Stimulated activated CD8-positive, alpha-beta memory T cell treated with anti-CD3 and anti-CD28 coated beads, Interleukin-12 subunit alpha, Interleukin-12 subunit beta, amount 100 ng/mL, for 24 hours (primary cell): ENCODE results near the gene RBM10.

Experiments used
- DNase-seq: peaks from one replicate; pipeline ENCODE4 v3.0.0-alpha.2; 2020; ENCODE audit errors: extremely low read depth

The RBM10 gene

GRCh38 chrX:47198026-47198686, 53.1 kb downstream of the RBM10 start:
- DNase-seq, result no peak

GRCh38 chrX:47198687-47199080, 53.7 kb downstream of the RBM10 start:
- no peak for DNase-seq

GRCh38 chrX:47199286-47199685, 54.3 kb downstream of the RBM10 start:
- DNase-seq, result no peak

- no peak for DNase-seq
Measured at GRCh38 chrX:47200385-47201150, 55.5 kb downstream of the RBM10 start.

- no peak for DNase-seq
Measured at GRCh38 chrX:47201345-47201944, 56.4 kb downstream of the RBM10 start.

GRCh38 chrX:47202316-47202715, 57.3 kb downstream of the RBM10 start:
- no peak for DNase-seq

- DNase-seq, result no peak
Measured at GRCh38 chrX:47202877-47203276, 57.9 kb downstream of the RBM10 start.

GRCh38 chrX:47204970-47205369, 59.9 kb downstream of the RBM10 start:
- no peak for DNase-seq

GRCh38 chrX:47206316-47206715, 61.3 kb downstream of the RBM10 start:
- no peak for DNase-seq

GRCh38 chrX:47208108-47208507, 63.1 kb downstream of the RBM10 start:
- DNase-seq, result no peak

GRCh38 chrX:47209508-47210238, 64.7 kb downstream of the RBM10 start:
- no peak for DNase-seq

GRCh38 chrX:47210661-47211425, 65.8 kb downstream of the RBM10 start:
- no peak for DNase-seq

- DNase-seq, result no peak
Measured at GRCh38 chrX:47212381-47213293, 67.6 kb downstream of the RBM10 start.

- DNase-seq, result no peak
Measured at GRCh38 chrX:47214435-47215077, 69.5 kb downstream of the RBM10 start.

GRCh38 chrX:47215291-47215900, 70.4 kb downstream of the RBM10 start:
- no peak for DNase-seq

- no peak for DNase-seq
Measured at GRCh38 chrX:47216393-47216925, 71.4 kb downstream of the RBM10 start.

- DNase-seq, result no peak
Measured at GRCh38 chrX:47217121-47217851, 72.3 kb downstream of the RBM10 start.

GRCh38 chrX:47217852-47218279, 72.8 kb downstream of the RBM10 start:
- DNase-seq, result peak; percentile 84
